ENCODE measurements around the gene KCNIP1.

Gene KCNIP1

GRCh38 chr5:170769246-170769645 is 265.4 kb downstream of the KCNIP1 start:
- in situ Hi-C loops (cut with HindIII; ENCODE audit: low pct_unique_long_range_greater_than_20kb, low sequenced_read_pairs), result no loop called here
- no peak for DNase-seq (ENCODE audit: low read depth in 1 of 2, low spot score in 1 of 2)

GRCh38 chr5:170769898-170770416 is 266.1 kb downstream of the KCNIP1 start:
- DNase-seq (ENCODE audit: low read depth in 1 of 2, low spot score in 1 of 2), result no peak
- TF ChIP-seq JUND (IDR thresholded peaks at IDR 0.05; ENCODE audit: low read depth), result no peak
- in situ Hi-C loops (cut with HindIII; ENCODE audit: low pct_unique_long_range_greater_than_20kb, low sequenced_read_pairs), result no loop called here

More at GRCh38 chr5:170769246-170769645, 265.4 kb downstream of the KCNIP1 start:
- TF ChIP-seq JUND (IDR thresholded peaks at IDR 0.05; ENCODE audit: low read depth), result no peak

GRCh38 chr5:170771496-170771895 is 267.7 kb downstream of the KCNIP1 start:
- no peak for DNase-seq (ENCODE audit: low read depth in 1 of 2, low spot score in 1 of 2)
- in situ Hi-C loops (cut with HindIII; ENCODE audit: low pct_unique_long_range_greater_than_20kb, low sequenced_read_pairs), result no loop called here
- TF ChIP-seq JUND (IDR thresholded peaks at IDR 0.05; ENCODE audit: low read depth), result no peak

GRCh38 chr5:170773024-170773985 is 269.5 kb downstream of the KCNIP1 start:
- in situ Hi-C loops (cut with HindIII; ENCODE audit: low pct_unique_long_range_greater_than_20kb, low sequenced_read_pairs), result no loop called here
- TF ChIP-seq JUND (IDR thresholded peaks at IDR 0.05; ENCODE audit: low read depth), result no peak
- no peak for DNase-seq (ENCODE audit: low read depth in 1 of 2, low spot score in 1 of 2)

GRCh38 chr5:170774831-170775230 is 271.0 kb downstream of the KCNIP1 start:
- in situ Hi-C loops (cut with HindIII; ENCODE audit: low pct_unique_long_range_greater_than_20kb, low sequenced_read_pairs), result no loop called here
- DNase-seq (ENCODE audit: low read depth in 1 of 2, low spot score in 1 of 2), result peak in 1 of 2 experiments; percentile 23
- TF ChIP-seq JUND (IDR thresholded peaks at IDR 0.05; ENCODE audit: low read depth), result no peak

GRCh38 chr5:170781946-170782345 is 278.1 kb downstream of the KCNIP1 start:
- TF ChIP-seq JUND (IDR thresholded peaks at IDR 0.05; ENCODE audit: low read depth), result no peak
- in situ Hi-C loops (cut with HindIII; ENCODE audit: low pct_unique_long_range_greater_than_20kb, low sequenced_read_pairs), result no loop called here
- DNase-seq (ENCODE audit: low read depth in 1 of 2, low spot score in 1 of 2), result no peak

- in situ Hi-C loops (cut with HindIII; ENCODE audit: low pct_unique_long_range_greater_than_20kb, low sequenced_read_pairs), result no loop called here
- no peak for DNase-seq (ENCODE audit: low read depth in 1 of 2, low spot score in 1 of 2)
- no peak for TF ChIP-seq JUND (IDR thresholded peaks at IDR 0.05; ENCODE audit: low read depth)
These were observed 278.6 kb downstream of the KCNIP1 start for GRCh38 chr5:170782438-170782837.

- peak in 1 of 2 experiments; percentile 27 for DNase-seq (ENCODE audit: low read depth in 1 of 2, low spot score in 1 of 2)
- in situ Hi-C loops (cut with HindIII; ENCODE audit: low pct_unique_long_range_greater_than_20kb, low sequenced_read_pairs), result no loop called here
- TF ChIP-seq JUND (IDR thresholded peaks at IDR 0.05; ENCODE audit: low read depth), result no peak
These were observed 279.9 kb downstream of the KCNIP1 start, which contains the start of gene GABRP for GRCh38 chr5:170783498-170784247. Gene GABRP (plus strand): TSS chr5:170783725. CDS start chr5:170788616, 4,891 bp downstream.

GRCh38 chr5:170785416-170785815 is 281.6 kb downstream of the KCNIP1 start:
- no peak for TF ChIP-seq JUND (IDR thresholded peaks at IDR 0.05; ENCODE audit: low read depth)
- DNase-seq (ENCODE audit: low read depth in 1 of 2, low spot score in 1 of 2), result no peak
- in situ Hi-C loops (cut with HindIII; ENCODE audit: low pct_unique_long_range_greater_than_20kb, low sequenced_read_pairs), result no loop called here

Measured in T47D (cell line).